Activated CD4-positive, alpha-beta T cell treated with anti-CD3 and anti-CD28 coated beads, Interleukin-2, amount 50 U/mL, for 1 hour (primary cell): ENCODE data around the gene BAHCC1.

Experiments
- DNase-seq: peaks from one replicate; pipeline ENCODE4 v3.0.0-alpha.2; 2020

Gene BAHCC1

DNA sequence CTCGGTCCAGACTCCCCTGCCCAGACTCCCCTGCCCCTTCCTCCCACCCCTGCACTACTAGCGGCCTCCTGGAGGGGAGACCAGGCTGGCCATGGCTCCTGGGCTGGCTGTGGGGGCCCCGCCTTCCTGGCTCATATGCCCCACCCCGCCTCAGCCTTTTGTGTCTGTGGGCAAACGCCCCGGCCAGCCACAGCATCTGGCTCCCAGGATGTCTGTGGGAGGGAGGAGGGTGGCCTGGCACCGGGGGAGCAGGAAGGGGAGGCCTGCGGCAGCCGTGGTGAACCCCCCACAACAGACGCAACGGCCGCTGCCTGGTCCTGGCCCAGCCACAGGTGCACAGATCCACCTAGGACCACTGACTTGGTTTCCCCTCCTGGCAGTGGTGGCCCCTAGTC, 32.9 kb downstream of the BAHCC1 start:
- no peak for DNase-seq

DNA sequence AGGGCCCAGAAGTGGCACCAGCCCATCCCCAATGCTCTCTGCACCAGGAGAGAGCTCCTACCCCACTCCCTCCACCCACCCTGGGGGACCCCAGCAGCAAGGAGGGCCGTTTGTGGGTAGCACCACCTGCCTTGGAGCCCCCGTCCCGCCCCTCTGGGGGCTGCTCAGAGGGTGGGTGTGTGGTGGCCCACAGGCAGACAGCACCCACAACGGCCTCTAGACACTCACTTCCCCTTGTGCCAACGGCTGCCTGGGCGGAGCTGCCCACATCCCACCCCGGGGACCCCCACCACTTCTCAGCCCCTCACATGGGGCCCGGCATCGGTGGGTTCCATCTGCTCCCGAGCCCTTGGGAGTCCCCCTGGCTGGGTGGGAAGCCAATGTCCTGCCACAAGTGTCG, 33.3 kb downstream of the BAHCC1 start:
- DNase-seq: no peak

DNA sequence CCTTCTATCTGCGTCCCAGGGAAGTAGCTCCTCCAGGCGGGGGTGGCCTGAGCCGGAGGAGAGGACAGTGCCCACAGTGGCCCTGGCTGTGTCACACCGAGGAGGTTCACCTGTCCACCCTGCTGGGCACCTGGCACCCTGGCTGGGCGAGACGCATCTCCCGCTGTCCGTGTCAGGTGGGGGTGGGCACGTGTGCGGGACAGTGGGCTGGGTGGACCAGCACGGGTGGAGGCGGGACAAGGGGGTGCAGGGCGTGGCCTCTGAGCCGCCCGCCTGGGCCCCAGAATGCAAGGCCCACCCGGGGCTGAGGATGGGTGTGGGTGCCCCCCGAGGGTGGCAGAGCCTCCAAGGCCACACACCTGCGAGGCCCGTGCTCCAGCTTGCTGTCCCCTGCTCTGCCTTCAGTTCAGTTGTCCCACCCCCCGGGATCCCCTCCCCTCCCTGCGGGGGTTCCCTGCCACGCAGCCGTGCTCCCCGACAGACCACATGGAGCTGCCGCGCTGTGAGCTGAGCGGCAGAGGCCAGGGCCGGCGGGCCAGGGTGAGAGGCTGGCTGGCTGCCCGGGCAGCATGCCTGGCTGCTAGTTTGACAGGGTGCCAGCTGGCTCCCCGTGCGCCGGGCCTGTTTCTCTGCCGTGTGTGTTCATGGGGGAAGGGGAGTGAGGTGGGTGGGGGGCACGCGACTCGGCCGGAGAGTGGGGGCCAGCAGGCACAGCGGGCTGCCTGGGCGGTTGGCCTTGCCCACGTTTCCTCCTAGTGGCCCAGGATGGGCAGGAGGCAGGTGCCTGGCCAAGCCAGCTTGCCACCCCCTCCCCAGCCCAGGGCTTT, 33.9 kb downstream of the BAHCC1 start:
- DNase-seq: no peak

DNA sequence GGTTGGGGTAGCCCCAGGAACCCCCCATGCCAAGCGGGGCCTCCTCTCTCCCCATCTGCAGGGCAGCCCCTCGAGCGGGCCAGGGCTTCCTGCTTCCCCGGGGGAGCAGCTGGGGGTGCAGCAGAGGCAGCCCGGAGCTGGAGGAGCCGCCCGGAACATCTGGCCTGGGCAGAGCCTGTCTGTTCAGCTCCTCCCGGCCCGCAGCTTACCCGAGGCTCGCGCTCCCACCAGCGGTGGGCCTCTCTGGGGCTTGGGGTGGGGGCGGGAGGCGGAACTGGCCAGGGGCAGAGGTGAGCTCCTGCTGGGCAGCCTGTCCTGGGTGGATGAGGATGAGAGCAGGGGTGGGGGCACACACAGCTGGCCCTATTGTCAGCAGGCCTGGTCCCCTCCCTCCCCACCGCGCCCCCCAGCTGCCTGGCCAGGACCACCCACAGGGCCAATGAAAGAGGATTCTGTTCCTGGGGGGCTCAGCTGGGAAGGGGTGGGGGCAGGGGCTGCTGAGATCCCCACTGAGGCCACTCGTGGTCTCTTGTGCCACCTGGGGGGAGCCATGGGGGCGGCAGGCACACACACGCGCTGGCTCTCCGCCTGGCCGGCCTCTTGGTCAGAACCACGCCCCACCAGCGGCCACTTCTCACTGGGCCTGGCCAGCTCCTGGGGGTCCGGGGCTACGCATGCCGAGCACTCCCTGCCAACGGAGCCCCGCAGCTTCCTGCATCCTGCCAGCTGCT, 34.7 kb downstream of the BAHCC1 start:
- DNase-seq: no peak

DNA sequence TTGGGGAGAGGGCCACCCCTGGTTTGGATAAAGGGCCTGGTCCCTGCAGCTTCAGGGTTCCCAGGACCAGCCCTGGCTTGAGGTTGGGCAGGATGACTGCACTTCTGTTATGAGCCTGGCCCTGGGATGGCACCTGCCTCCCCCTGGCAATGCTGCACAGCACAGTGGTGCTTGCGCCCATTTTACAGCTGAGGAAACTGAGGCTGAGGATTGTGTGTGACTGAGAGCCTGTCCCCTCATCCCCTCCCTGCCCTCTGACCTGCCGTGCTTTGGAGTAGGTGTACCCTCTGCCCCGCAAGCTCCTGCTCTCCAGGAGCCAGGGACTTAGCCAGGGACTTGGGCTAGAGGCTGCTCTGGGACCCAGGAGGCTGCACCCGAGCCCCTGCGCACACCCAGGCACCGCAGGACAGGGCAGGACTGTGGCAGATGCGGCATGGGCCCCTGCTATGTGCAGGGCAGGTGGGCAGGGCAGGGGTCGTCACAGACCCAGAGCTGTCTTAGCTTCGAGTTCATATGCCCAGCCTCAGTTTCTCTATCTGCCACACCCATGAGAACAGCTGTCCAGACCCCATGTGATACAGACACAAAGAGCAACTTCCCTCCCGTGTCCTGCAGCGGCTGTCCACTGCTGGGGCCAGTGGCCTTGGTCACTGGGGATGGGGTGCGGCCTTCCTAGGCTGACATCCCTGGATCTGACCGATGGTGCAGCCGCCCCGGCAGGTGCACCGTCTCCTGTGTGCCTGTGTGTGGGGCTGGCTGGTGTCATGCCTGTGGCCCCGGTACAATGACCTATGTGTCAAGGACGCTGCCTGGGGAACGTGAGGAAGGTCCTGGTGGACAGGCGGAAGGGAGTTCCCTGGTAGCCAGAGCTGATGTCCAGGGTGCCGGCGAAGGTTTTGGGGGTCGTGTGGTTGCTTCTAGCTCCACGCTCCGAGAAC, 36.6 kb downstream of the BAHCC1 start:
- no peak for DNase-seq

DNA sequence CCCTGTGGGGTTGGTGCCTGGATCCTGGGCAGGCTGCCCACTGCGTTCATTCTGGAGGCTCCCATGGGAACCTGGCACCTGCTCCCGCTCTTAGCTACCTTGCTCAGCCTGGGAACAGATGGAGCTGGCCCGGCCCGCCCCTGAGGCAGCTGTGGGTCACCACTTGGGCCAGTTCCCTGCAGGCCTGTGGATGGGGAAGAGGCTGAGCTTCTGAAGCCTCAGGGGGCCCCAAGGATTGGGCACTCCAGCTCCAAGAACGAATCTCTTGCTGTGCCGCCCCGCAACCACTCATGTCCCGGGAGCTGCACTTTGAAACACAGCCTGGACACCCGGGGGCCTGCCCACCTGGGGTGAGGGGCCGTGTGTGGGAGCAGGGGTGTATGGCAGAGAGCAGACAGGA, 37.7 kb downstream of the BAHCC1 start:
- DNase-seq: no peak

DNA sequence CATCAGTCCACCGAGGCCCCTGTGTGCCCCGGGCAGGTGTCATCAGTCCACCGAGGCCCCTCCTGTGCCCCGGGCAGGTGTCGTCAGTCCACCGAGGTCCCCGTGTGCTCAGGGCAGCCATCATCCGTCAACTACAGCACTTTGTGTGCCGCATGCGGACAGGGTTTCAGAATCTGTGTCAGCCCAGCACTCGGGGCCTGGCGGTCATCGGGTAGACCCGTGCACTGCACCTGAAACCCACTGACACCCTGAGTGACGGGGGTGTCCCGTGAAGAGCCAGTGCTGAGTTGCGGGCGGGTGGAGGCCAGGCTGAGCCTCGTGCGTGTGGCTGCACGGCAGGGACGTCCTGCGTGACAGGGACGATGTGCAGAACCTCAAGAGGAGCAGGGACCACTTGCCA, 38.4 kb downstream of the BAHCC1 start:
- DNase-seq: no peak

DNA sequence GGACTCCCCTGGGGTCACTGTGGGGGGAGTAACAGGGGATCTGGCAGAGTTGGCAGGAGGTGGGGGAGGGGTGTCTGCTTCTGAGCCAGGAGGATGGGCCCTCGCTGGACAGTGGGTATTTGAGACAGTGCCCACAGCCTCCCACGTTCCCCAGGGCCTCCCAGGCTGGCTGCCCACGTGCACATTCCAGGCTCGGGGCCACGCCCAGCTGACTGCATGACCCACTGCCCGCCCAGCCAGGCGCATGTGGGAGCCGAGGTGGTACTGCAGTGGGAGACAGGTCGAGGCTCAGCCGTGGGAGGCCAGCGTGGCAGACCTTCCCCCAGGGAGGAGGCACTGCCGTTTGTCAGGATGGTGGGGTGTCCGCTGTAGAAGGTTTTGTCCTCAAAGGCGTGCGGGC, 38.8 kb downstream of the BAHCC1 start:
- no peak for DNase-seq

DNA sequence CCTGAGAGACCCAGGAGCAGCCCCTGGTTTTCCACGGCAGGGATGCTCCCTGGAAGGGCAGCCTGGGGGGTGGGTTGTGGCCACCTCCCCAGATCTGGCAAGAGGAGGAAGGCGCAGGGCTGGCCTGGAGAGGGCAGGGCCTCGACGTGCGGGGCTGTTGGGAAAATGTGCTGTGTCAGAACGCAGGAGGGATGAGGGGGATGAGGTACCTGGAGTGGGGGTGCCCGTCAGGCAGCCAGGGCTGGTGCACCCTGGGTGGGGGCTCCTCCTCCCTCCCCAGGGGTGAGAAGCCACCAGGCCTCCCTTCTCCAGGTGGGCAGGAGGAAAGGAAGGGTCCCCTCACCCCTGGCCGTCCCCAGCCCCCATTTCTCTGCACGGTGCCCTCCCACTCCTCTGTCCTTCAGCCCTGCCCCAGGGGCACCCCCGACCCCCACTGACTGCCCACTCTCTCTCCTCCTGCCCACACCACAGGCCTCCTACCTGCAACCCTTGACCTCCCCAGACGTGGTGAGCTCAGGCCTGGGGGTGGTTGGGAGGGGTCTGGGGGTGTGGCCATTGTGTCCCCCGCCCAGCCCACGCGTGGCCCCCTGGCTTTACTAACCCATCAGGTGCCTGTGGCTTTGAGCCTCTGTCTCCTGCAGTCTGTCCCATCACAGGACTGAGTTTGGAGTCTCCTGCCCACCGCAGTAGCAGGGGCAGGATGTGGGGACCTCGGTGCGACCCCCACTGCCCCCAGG, 39.6 kb downstream of the BAHCC1 start:
- DNase-seq: no peak

DNA sequence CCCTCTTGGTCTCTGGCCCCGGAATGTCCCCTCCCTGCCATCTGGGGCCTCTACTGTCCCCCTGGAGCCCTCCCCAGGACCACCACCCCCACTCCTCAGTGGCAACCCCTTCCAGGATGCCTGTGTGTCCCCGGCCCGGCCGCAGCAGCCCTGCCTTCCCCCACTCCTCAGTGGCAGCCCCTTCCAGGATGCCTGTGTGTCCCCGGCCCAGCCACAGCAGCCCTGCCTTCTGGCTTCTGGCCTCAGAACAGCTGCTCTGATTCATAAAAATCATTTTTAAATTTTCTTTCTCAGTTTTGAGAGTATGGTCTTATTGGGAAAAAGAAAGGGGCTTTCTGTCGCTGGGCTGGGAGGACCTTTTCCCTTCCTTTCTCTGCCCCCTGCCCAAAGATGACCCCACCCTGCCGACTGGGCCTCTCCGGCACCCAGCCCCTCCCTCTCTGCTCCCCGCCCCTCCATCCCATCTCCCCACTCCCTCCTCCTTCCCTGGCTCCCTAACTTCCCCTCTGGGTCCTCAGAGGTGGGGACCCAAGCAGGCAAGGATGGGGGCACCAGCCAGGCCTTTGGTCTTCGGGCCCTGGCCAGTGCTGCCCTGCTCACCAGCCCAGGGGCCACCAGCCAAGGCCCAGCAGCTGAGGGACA, 40.5 kb downstream of the BAHCC1 start:
- DNase-seq: no peak

DNA sequence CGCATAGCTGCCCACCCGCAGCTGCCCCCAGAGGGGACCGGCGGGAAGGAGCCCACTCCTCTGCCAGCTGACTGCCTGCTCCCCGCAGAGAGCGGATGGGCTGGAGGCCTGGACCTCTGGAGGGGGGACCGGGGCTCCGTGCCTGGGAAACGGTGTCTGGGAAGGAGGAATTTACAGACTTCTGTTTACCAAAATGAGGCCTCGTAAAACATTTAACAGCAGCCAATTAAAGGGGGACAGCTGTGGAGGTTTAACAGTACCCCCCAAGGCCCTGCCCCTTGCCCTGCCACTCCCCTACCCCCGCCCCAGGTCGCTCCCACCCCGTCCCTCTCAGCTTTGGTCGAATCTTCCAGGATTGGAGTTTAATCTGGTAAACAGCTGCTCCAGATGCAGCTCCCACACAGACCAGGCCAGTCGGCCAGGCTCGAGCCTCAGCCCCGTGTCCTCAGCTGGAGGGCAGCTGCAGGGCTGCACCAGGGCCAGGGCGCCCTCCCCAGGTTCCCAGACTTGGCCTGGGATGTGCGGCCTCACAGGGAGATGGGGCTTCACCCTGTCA, 41.1 kb downstream of the BAHCC1 start:
- DNase-seq: no peak

DNA sequence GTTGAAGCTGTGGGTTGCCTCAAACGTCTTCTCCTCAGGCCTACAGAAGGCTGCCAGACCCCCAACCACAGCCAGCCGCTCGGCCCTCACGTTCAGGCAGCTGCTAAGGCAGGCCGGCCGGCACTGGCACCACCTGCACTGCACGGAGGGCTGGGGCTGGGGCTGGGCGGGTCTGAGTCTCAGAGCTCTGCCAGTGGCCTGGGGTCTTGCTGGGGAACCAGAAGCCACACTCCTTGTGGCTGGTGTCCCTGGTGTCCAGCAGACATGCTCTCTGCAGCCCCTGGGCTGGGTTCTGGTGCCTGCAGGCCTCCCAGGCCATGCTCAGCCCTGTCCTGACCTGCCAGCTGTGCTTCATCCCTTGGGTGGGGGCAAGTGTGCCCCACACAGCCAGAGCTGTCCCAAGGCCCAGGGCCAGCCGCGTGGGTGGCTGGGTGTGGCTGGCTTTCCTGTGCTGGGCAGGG, 42.0 kb downstream of the BAHCC1 start:
- DNase-seq: no peak

DNA sequence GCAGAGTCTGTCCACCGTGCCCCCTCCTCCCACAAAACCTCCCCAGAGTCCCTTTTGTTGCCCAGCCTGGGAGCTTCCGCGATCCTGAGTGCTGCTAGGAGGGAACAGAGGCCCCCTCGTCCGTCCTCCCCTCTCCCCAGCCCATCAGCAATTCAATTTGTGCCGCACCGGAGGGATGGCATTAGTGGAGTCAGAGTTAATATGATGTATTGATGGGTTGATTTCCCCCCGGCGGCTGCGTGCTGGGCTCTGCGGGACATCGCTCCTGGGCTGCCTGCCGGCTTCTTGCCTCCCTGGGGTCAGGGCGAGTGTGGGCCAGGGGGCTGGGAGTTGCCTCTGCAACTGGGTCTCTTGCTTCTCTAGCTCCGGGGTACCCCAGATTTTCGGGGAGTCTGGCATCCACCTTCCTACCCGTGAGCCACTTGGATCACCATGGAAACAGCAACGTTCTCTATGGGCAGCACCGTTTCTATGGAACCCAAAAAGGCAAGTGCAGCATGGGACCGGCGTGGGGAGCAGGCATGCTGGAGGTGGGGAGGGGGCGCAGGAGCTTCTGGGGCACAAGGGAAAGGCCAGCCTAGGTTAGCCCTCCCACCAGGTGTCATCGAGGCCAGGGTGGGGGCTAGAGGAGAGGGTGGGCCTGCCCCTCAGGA, 42.9 kb downstream of the BAHCC1 start:
- DNase-seq: no peak

DNA sequence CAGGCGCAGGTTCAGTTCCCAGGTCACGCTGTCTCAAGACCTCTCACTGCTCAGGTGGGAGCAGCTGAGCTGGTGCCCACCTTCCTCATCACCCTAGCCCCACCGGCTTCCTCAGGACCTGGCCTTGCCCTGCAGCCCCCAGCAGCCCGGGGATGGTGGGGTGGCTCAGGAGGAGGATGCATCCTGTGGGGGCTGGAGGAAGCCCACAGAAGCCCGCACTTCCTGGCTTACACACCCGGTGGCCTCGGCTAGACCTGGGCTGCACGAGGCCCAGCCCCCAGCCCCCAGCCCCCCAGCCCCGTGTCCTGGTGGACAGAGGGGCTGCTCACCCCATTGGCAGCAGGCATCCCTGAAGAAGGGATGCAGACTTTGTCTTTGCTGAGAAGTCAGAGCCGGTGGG, 43.4 kb downstream of the BAHCC1 start:
- DNase-seq: no peak

DNA sequence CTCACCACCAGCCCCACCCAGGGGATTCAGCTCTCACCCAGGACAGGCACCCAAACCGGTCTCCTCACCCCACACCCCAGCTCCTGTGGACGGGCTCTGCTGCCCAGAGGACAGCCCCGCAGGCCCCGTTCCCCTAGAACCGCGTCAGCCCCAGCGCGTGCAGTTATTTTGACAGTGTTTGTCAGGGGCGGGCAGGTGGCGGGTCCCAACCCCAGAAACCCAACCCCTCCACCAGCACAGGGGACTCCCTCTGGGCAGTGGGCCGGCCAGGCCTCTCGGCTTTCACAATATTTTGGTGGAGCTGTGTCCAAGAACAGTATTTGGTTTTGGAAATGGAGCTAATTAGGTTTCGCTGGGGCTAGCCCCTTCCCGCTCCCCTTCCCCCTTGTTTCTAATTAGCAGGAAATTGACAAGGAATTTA, 44.8 kb downstream of the BAHCC1 start:
- no peak for DNase-seq

DNA sequence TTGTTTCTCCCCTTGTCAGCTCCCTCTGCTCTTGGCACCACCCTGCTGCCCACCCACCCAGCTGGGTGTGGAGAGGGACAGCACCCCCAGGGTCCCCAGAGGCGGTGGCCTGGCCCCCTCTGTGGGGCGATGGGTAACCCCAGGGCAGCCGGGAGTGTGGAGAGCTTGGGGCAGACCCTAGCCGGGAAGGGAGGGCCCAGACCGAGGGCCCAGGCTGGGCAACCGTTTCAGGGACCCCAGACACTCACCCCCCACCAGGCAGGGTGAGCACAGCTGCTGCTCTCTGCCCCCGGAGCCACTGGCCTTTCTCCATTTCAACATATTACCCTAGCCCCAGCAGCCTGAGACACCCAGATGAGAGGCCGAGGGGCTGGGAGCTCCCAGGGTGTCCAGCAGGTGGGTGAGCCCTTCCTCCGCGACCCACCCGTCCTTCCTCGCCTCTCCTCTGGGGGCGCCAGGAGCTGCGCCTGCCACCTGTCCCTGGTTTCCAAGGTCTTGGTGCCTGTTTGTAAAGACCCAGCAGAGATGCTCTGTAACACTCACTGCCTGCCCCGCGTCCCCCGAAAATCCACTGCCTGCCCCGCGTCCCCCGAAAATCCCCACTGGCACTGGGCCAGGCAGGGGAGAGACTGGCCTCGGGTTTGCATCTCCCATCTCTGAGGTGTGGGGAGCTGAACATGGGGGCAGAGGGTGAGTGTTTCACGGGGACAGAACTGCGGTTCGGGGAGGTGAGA, 45.4 kb downstream of the BAHCC1 start:
- DNase-seq: no peak

DNA sequence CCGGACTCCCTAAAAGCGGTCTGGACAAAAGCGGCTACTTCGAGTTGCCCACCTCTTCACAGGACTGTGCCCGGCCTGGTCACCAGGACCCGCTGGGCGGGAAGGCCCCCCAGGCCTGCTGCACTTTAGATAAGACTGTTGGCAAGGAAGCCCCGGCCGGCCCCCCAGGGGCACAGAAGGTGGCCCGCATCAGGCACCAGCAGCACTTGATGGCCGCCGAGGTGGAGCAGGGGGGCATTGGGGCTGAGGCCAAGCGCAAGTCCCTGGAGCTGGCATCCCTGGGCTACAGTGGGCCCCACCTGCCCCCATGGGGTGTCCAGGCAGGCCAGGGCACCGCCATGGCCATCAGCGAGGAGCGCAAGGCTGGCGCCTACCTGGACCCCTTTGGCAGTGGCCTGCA, 47.5 kb downstream of the BAHCC1 start:
- DNase-seq: no peak

DNA sequence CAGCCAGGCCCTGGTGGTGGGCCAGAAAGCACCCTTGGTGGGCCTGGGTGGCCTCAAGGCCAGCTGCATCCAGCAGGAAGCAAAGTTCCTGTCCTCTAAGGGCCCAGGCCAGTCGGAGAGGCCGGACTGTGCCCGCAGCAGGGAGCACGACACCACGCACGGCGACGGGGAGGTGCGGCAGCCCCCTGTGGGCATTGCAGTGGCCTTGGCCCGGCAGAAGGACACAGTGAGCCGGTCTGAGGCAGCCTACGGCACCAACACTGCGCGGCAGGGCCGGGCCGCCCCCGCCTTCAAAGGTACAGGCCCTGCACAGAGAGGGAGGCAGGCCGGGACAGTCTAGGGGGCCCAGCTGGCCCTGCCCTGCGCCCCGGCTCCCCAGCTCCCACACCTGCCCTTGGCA, 48.0 kb downstream of the BAHCC1 start:
- DNase-seq: no peak

DNA sequence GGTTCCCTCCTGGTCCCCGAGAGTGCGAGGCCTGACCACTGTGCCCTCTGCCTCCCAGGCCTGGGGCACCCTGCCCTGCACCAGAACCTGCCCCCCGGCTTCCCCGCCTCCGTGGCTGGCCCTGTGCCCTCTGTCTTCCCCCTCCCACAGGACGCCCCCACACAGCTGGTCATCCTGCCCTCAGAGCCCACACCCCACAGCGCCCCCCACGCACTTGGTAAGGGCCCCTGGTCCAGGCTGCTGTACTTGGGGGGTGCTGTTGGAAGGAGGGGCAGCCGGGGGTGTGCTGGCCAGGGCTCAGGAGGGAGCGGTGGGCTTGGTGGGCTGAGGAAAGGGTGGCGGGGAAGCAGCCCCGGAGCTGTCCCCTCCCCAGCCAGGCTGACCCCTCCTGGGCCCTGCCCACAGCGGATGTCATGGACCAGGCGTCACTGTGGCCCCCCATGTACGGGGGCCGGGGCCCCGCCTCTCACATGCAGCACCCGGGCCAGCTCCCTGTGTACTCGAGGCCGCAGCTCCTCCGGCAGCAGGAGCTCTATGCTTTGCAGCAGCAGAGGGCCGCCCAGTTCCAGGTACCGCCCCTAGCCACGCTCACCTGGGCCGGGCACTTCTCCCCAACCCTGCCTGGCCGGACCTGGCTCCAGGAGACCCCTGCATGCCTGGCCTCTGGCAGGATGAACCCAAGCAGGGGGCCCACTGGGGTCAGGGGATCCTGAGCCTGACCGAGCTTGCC, 49.5 kb downstream of the BAHCC1 start:
- no peak for DNase-seq
